IPS DF 4.7 (cell line): Measurements from ENCODE around the gene BMP5.

Experiments
- DNase-seq: peaks from one replicate; pipeline ENCODE4 v3.0.0-alpha.2; 2013; ENCODE audit warnings: low spot score; ENCODE audit errors: extremely low read depth

BMP5 gene

DNA sequence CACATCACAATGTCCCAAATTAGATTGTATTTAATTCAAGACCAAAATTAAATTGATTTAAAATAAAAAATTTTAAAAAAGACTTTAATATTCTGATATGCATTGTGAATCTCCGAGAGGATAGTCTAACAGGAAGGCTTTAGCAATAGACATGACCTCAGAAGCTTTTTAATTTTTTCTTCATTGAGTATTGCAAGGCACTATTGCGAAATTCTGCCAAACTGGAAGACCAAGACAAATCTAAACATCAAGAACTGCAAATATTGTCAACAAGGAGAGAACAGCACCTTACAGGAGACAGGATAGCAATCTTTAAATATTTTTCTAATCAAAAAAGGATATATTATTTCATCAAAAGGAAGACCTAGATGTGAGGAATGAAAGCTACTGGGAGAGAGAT is 56.9 kb downstream of the BMP5 start:
- DNase-seq, result no peak

- DNase-seq, result no peak
Observed at GRCh38 chr6:55812509-55812908, 62.9 kb downstream of the BMP5 start.

GRCh38 chr6:55811074-55811473 is 64.3 kb downstream of the BMP5 start:
- no peak for DNase-seq

- DNase-seq, result no peak
Observed at GRCh38 chr6:55802259-55802658, 73.1 kb downstream of the BMP5 start.

- no peak for DNase-seq
Observed at GRCh38 chr6:55798571-55798970, 76.8 kb downstream of the BMP5 start.

DNA sequence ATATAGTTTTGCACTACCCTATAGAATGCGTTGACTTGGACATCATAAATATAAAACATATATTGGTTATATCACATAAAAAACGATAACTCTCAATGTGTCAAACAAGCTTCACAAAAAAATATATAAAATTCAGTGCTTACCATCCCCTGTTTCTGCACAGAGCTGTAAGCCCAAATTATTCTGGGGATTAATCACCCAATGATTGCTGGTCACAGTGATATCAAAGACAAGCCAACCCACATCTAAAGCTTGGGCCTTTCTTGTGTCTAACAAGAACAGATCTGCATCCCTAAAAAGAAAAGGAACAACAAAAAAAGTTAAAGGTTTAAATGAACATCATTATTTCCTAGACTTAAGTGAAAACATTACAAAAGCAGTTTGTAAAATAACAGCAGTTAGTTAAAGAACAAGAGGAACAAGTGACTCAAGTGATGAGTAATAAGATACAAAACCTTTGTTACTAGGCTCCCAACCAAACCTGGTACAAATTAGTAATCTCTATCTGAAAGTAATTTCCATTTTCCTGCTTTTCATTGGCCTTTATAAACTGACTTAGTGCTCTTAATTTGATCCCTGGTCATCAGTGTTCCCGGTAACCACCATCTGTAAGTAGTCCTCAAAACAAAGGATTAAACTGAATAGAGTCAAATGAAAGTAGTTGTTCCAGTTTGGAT is 81.1 kb downstream of the BMP5 start:
- no peak for DNase-seq

DNA sequence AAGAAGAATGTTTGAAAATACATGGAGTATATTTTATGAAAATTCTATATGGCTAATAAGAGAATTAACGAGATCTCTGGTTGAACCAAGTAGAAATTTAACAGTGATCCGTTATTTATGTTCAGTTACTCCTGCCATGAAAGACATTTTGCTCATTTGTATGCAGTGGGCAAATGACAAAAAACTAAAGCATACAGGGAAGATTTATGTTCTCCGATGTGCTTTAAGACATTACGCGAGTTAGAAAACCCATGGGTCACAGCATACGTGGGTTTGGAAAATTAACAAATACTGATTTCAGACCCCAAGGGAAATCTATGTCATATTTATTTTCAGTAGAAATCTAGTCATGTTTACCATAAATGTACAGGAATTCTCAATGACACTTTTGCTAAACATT is 90.1 kb downstream of the BMP5 start:
- DNase-seq, result no peak

DNA sequence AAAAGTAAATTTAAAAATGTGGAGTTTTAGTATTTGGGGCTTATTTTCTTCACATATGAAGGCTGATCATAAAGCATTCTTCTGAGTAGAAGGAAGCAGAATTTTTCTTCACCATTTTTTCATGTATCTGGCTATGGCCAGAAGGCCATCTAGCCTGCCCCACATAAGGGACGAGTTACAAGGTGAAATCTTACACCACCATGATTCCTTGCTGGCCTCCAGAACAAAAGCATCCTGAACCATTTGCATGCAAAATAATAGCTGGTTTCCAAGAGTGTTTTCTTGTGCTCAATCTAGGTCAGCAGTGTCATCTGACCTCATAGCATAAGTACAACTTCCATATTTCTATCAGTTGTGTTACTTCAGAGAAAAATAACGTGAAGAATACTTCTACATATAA is 93.1 kb downstream of the BMP5 start:
- DNase-seq, result no peak

DNA sequence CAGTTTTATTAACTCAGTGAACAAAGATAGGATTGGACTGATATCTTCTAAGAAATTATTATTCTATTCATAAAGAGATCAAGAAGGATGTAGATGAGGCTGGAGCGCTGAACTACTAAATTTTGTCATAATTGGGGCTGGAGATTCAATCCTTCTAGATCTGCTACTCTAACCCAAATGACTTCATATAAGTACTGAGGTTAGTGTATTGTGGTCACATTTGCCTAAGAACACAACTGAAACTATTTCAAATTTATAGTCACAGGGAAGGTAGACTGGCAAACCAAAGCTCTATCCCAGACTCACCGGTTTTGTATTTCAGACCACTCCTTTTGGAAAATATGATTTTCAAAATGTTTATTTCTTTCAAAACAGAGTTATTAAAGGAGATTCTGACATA is 96.7 kb downstream of the BMP5 start:
- DNase-seq, result no peak

- DNase-seq, result no peak
Observed at GRCh38 chr6:55777469-55777868, 97.9 kb downstream of the BMP5 start.

DNA sequence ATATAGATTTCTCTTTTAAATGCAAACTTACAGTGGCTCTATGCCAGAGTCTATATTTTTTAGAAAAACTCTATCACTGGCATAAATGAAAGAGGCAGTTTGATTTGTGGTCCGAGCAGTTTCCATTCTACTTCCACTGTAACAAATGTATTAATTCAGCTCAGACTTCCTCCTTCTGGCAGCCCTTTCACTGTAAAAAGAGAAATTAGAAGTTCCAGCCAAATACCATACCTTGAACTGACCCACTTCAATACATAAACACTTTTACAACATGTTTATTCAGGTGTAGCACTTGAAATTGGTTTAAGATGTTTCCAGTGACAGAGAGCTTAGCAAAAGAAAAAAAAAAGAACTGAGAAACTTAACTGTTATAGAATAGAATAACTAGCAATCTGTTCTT is 99.3 kb downstream of the BMP5 start:
- DNase-seq, result no peak

GRCh38 chr6:55775029-55775318 is 100.4 kb downstream of the BMP5 start:
- DNase-seq, result no peak

DNA sequence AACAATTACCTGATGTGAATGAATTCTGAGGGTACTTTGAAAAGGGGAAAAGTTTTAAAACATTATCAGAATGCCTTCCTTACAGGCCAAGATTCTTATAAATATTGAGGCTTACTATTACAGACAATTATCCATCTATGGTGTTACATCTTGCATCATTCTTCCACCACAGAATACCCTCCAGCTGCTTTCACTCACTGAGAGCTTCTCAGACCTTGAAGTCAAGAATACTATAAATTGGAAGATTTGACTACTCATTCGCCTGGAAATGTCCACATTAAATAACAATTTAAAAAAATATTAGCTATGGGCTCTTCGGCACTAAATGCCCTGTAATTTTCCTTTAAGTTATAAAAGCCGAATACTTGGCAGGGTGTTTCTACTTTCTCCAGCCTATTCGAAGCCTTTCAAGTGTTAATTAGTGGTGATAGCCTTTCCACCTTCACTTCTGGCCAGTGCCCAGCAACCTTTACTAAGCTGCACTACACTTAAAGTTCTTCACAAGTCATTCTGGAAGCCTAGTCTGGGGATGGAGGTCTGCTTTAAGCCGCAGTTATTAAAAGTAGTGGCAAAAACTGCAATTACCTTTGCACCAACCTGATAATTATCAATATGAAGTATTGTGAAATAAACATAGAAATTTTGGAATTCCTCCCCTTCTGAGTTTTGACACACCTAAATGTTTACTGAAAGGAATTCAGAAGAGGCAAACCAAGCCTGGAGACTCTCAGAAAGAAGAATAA is 100.9 kb downstream of the BMP5 start:
- no peak for DNase-seq

GRCh38 chr6:55773620-55774216 is 101.7 kb downstream of the BMP5 start:
- DNase-seq, result no peak

- DNase-seq, result no peak
Observed at GRCh38 chr6:55772730-55773129, 102.7 kb downstream of the BMP5 start.

- no peak for DNase-seq
Observed at GRCh38 chr6:55759536-55759935, 115.9 kb downstream of the BMP5 start.

DNA sequence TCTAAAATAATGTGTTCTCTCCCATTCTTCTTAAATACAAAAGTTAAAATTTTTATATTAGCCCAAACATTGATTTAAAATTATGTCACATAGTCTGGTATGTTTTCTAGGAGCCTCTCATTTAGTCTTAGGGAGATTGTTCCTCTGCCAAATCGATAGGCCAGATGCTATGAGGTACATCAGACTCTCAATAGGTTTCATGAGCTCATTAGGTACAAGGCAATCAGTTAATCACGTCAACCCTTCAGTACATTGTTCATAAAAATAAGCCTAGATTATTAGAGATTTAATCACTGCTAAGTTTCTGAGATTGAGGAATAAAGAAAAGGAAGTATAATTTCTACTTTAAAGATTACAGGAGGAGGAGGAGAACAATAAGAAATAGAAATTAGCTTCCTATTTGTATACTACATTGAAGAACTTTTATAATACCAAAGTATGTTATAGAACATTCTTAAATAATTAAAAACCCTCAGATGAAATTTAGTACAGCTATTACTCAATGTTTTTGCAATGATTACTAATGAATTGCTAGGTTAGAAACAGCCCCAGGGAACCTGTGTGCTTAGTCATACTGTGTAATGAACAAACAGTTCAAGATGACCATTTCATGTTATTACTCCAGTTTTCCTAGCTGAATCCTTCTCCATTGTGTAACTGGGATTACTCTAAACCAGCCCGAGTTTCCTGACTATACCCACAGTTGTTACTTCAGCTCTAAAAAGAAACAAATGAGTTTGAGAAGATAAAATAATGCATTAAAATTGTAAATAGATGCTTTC is 117.0 kb downstream of the BMP5 start:
- DNase-seq, result no peak

DNA sequence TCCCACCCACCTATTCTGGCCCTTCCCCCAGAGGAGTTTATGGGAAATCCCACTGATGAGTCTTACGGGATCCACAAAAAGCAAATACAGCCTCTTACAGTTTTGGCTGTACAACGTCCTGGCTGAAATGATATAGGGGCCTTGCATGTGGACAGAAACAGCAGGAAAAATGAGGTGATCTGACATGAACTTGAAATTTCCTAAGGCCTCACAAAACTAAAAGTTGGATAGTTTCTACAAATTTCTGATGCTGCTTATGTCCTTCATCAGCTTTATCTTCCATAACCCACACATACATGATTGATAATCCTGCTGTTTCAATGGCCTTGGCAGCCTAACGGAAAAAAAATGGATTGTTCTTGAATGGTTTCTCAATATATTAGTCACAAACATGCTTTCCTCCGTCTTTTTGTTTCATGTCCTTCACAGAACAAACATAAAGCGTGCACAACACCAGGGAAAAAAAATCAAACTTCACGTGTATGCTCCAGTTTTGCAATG is 118.8 kb downstream of the BMP5 start:
- no peak for DNase-seq

DNA sequence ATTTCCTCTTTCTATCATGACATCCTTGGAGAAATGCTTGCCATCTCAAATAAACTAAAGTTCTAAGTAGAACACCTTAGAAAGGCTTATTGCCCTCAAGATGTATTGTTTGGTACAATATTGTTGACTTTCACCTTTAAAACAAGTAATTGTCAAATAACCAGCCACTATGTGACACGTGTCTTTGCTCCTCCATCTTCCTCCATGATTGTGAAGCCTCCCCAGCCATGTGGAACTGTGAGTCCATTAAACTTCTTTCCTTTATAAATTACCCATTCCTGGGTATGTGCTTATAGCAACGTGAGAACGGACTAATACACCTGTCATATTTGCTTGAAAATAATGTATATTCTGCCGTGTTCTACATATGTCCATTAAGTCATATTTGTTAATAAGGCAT is 126.5 kb downstream of the BMP5 start:
- DNase-seq, result no peak

DNA sequence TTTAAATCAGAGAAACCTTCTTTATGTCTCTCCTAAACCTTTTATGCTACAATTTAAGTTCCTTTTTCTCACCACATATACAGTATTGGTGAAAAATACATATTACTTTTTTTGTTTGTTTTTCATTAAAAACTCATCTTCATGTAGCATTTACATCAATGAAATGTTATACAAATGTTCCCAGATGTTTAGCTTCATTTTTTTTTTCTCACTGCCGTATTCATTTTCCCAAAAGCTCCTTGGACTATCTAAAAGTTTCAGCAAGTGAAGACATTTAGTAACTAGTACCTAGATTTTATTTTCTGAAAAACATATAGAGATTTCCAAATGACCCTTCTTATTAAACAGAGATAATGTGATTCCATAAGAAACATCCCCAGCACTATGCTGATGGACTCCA is 128.9 kb downstream of the BMP5 start:
- DNase-seq, result no peak

GRCh38 chr6:55734256-55734655 is 141.1 kb downstream of the BMP5 start:
- no peak for DNase-seq

DNA sequence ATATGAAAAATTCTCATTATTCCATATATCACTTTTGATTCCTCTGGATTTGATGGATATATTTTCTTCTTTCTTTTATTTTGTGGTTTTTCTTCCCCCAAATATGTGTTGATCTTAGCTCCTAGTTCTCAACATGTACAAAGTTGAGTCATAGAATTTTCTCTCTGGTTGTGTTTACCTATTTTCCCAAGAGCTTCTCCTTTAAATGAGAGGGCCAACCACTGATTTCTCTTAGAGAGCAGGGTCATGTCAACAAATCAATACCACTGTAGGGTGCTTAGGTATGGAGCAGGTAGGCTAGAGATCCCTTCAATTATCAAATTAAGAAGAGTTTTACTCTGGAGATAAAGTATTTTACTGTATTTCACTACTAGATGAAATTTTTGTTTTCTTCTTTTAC is 145.7 kb downstream of the BMP5 start:
- no peak for DNase-seq
